HEK293 (cell line): ENCODE measurements around the gene EIF5A2.

Experiments
- CTCF ChIA-PET: fragments of 350-600 bp; formaldehyde crosslinking; extraction: SDS; loops from one replicate; lab custom pipeline; 2021; ENCODE audit warnings: antibody characterized with exemption; lab: Yijun Ruan, JAX
- POLR2A ChIA-PET: fragments of 300-600 bp; formaldehyde crosslinking; extraction: SDS; loops from one replicate; lab custom pipeline; 2020; ENCODE audit warnings: antibody characterized with exemption, inconsistent platforms; lab: Yijun Ruan, JAX
- H3K27ac ChIP-seq: fragments of 200-500 bp; sonication (Bioruptor generic); 2 replicates; pipeline ENCODE4 v1.5.1; 2014; ENCODE audit warnings: low read depth, low read length, control low read depth, inconsistent platforms; ENCODE audit errors: extremely low read depth
- H3K36me3 ChIP-seq, 2 experiments: fragments of 200-500 bp in 1 of 2; sonication (Bioruptor generic) in 1 of 2; 1 replicate in 1 of 2; 2 replicates in 1 of 2; pipeline ENCODE4 v1.5.1; 2014 to 2017; ENCODE audit warnings: inconsistent platforms in 2 of 2, low read length in 2 of 2; ENCODE audit not compliant: control insufficient read depth in 2 of 2, insufficient read depth in 1 of 2
- H3K4me1 ChIP-seq: fragments of 200-500 bp; sonication (Bioruptor generic); 2 replicates; pipeline ENCODE4 v1.5.1; 2014; ENCODE audit warnings: mild to moderate bottlenecking, low read length, inconsistent platforms; ENCODE audit not compliant: control insufficient read depth, insufficient read depth
- H3K4me3 ChIP-seq: 2 replicates; pipeline ENCODE4 v1.5.1; 2011; ENCODE audit warnings: low read depth, mild to moderate bottlenecking, control low read depth, low read length, moderate library complexity
- H3K9me3 ChIP-seq: fragments of 200-500 bp; sonication (Bioruptor generic); 2 replicates; pipeline ENCODE4 v1.5.1; 2014; ENCODE audit warnings: low read depth, low read length, inconsistent platforms; ENCODE audit not compliant: control insufficient read depth, insufficient read depth
- GLIS2 ChIP-seq: fragments of 450-650 bp; formaldehyde crosslinking; IDR thresholded peaks from 2 replicates; pipeline ENCODE4 v1.5.1; 2016; ENCODE audit warnings: missing biosample characterization, missing genetic modification characterization
- PRDM1 ChIP-seq: fragments of 450-650 bp; formaldehyde crosslinking; IDR thresholded peaks from 2 replicates; pipeline ENCODE4; 2016; ENCODE audit warnings: missing biosample characterization, missing genetic modification characterization
- RBAK ChIP-seq: fragments of 450-650 bp; formaldehyde crosslinking; IDR thresholded peaks from 2 replicates; pipeline ENCODE4 v1.5.1; 2016; ENCODE audit warnings: missing biosample characterization, missing genetic modification characterization
- REST ChIP-seq: fragments of 450-650 bp; formaldehyde crosslinking; IDR thresholded peaks from 2 replicates; pipeline ENCODE4 v1.5.1; 2016; ENCODE audit warnings: missing biosample characterization, missing genetic modification characterization
- ZFP3 ChIP-seq: fragments of 450-650 bp; formaldehyde crosslinking; IDR thresholded peaks from 2 replicates; pipeline ENCODE4 v1.5.1; 2016; ENCODE audit warnings: low read depth, missing biosample characterization, missing genetic modification characterization
- ZNF121 ChIP-seq: fragments of 450-650 bp; formaldehyde crosslinking; IDR thresholded peaks from 2 replicates; pipeline ENCODE4 v1.5.1; 2016; ENCODE audit warnings: missing biosample characterization, missing genetic modification characterization
- ZNF175 ChIP-seq: fragments of 450-650 bp; formaldehyde crosslinking; IDR thresholded peaks from 2 replicates; pipeline ENCODE4 v1.5.1; 2016; ENCODE audit warnings: missing biosample characterization, missing genetic modification characterization
- ZNF211 ChIP-seq: fragments of 450-650 bp; formaldehyde crosslinking; IDR thresholded peaks from 2 replicates; pipeline ENCODE4 v1.5.1; 2016; ENCODE audit warnings: low read depth, missing biosample characterization, missing genetic modification characterization
- ZNF341 ChIP-seq: fragments of 450-650 bp; formaldehyde crosslinking; IDR thresholded peaks from 2 replicates; pipeline ENCODE4; 2016; ENCODE audit warnings: low read depth, missing biosample characterization, missing genetic modification characterization
- ZNF510 ChIP-seq: fragments of 450-650 bp; formaldehyde crosslinking; IDR thresholded peaks from 2 replicates; pipeline ENCODE4 v1.5.1; 2018; ENCODE audit warnings: mild to moderate bottlenecking, missing genetic modification characterization, missing biosample characterization; ENCODE audit not compliant: insufficient replicate concordance
- ZNF514 ChIP-seq: fragments of 450-650 bp; formaldehyde crosslinking; IDR thresholded peaks from 2 replicates; pipeline ENCODE4 v1.5.1; 2016; ENCODE audit warnings: missing biosample characterization, missing genetic modification characterization
- ZNF549 ChIP-seq: fragments of 450-650 bp; IDR thresholded peaks from 2 replicates; pipeline ENCODE4 v1.5.1; 2018; ENCODE audit warnings: missing biosample characterization, missing genetic modification characterization, mild to moderate bottlenecking, inconsistent platforms, moderate library complexity
- ZNF560 ChIP-seq: fragments of 450-650 bp; formaldehyde crosslinking; IDR thresholded peaks from 2 replicates; pipeline ENCODE4 v1.5.1; 2017; ENCODE audit warnings: missing biosample characterization, missing genetic modification characterization, borderline replicate concordance
- ZNF596 ChIP-seq: fragments of 450-650 bp; IDR thresholded peaks from 2 replicates; pipeline ENCODE4 v1.5.0; 2018; ENCODE audit warnings: missing biosample characterization, mild to moderate bottlenecking, missing genetic modification characterization, moderate library complexity
- ZNF600 ChIP-seq: fragments of 450-650 bp; formaldehyde crosslinking; IDR thresholded peaks from 2 replicates; pipeline ENCODE4 v1.5.1; 2016; ENCODE audit warnings: missing biosample characterization, missing genetic modification characterization
- ZNF629 ChIP-seq: fragments of 450-650 bp; formaldehyde crosslinking; IDR thresholded peaks from 2 replicates; pipeline ENCODE4 v1.5.1; 2017; ENCODE audit warnings: missing biosample characterization, missing genetic modification characterization
- TF ChIP-seq, protein P1 (sequence below): sonication (generic); formaldehyde crosslinking; IDR thresholded peaks from 2 replicates; pipeline ENCODE4 v1.8.1; 2022; ENCODE audit warnings: mild to moderate bottlenecking, moderate library complexity, missing genetic modification reagents
- TF ChIP-seq, protein P2 (sequence below): fragments of 450-650 bp; formaldehyde crosslinking; IDR thresholded peaks from 2 replicates; pipeline ENCODE4 v1.5.1; 2016; ENCODE audit warnings: missing biosample characterization, missing genetic modification characterization

Gene EIF5A2

DNA sequence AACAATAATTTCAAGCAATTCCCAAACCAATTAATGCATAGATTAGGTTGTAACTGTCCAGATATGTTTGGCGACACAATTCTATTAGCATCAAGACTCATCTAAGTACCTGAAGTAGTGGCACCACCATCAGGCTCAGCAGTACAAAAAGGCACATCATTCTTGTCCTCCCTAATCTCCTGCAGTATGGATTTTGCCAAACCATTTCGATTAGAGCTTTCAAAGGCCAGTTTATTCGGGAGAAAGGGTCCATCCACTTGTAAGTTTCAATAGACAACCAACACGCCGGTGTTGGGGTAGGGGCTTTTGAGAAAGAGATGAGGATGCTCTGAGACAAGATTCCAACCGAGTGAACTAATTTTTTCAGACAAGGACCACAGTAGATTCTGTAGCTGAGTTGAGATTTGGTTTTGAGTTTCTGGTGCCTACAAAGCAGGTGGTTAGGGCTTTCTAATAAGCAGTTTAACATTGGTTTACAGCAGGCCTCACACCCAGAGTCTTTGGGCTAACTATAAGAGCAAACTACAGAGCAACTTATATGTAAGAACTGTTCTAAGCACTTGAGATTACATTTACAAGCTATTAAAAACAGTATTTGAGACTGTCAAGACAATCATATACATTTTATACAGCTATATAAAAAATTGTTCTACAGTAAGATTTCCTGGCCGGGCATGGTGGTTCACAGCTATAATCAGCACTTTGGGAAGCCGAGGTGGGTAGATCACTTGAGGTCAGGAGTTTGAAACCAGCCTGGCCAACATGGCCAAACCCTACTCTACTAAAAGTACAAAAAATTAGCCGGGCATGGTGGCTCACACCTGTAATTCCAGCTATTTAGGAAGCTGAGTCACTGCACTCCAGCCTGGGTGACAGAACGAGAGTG is 43.0 kb downstream of the EIF5A2 start:
- ChIA-PET CTCF (interaction anchor here (0.7 to 1.8 kb wide), 2 partner anchors 17 to 96 kb away, joined by 3 to 5 read pairs; no protein-coding TSS in a partner anchor), POLR2A (no interaction called here)
- H3K4me1 ChIP-seq = no peaks in the 10 kb centered on the region
- no peak overlapping the region for H3K27ac ChIP-seq
- no peak for TF ChIP-seq RBAK (tag by site-specific recombination)
- TF ChIP-seq ZNF175 (tag by site-specific recombination) = no peak
- TF ChIP-seq ZNF629 (tag by site-specific recombination) = no peak
- TF ChIP-seq, protein P1, sequence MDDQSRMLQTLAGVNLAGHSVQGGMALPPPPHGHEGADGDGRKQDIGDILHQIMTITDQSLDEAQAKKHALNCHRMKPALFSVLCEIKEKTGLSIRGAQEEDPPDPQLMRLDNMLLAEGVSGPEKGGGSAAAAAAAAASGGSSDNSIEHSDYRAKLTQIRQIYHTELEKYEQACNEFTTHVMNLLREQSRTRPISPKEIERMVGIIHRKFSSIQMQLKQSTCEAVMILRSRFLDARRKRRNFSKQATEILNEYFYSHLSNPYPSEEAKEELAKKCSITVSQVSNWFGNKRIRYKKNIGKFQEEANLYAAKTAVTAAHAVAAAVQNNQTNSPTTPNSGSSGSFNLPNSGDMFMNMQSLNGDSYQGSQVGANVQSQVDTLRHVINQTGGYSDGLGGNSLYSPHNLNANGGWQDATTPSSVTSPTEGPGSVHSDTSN = no peak
- TF ChIP-seq ZNF510 (tag by site-specific recombination) = no peak
- no peak for TF ChIP-seq ZNF514
- TF ChIP-seq ZNF549 = no peak
- no peak for TF ChIP-seq ZFP3 (tag by site-specific recombination)
- no peaks in the 10 kb centered on the region for H3K9me3 ChIP-seq
- no peak overlapping the region for H3K4me3 ChIP-seq
- H3K36me3 ChIP-seq = peaks cover 0 to 43% of the 10 kb centered on the region in 2 experiments; a peak in 2 of 3 replicates

DNA sequence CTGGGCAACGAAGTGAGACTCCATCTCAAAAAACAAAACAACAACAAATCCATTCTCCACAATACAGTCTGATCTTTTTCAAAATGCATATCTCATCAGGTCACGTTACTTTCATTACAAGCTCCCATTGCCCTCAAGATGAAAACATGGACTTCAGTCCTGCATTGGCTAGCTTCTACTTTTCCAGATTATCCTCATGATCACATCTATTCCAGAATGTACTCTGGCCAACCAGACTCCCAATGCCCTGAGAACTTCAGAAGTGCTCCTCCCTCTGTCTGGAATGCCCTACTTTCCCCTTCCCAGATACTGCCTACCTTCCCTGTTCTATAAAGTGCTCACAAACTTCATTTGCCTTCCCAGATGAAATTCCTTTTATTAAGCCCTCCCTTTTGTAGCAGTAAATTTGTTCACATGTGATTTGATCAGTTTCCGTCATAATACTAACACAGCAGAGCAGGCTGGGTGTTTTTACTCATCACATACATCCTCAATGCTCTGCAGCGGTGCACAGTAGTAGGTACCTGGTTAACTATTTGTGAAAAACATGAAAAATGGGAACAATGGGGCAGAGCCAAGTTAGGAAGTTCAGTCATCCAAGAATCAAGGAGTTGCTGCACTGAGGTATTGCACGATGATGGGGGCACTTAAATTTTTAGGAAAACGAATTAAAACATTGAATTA is 43.8 kb downstream of the EIF5A2 start:
- Histone ChIP-seq H3K9me3 (no peaks in the 10 kb centered on the region), H3K27ac (no peak overlapping the region), H3K36me3 (peaks cover 0 to 43% of the 10 kb centered on the region in 2 experiments; a peak in 2 of 3 replicates), H3K4me1 (no peaks in the 10 kb centered on the region), H3K4me3 (no peak overlapping the region)
- TF ChIP-seq REST (tag by site-specific recombination) (no peak), PRDM1 (peak; percentile 9; the same call in 1 of the 2 replicates), ZNF341 (tag by site-specific recombination) (0 out of 2 replicates have a peak, but pooled peaks have one; percentile 13), ZNF121 (tag by site-specific recombination) (0 out of 2 replicates have a peak, but pooled peaks have one; percentile 13), ZNF600 (tag by site-specific recombination) (0 out of 2 replicates have a peak, but pooled peaks have one; percentile 34)
- POLR2A ChIA-PET = interaction anchor here (1.0 kb wide), 1 partner anchor 11 kb away, joined by 3 read pairs; no protein-coding TSS in a partner anchor
- CTCF ChIA-PET = interaction anchor here (1.8 kb wide), 1 partner anchor 16 kb away, joined by 5 read pairs; no protein-coding TSS in a partner anchor

GRCh38 chr3:170863816-170864215 is 44.6 kb downstream of the EIF5A2 start:
- ChIA-PET CTCF (no interaction called here), POLR2A (interaction anchor here (1.0 kb wide), 1 partner anchor 10 kb away, joined by 3 read pairs; no protein-coding TSS in a partner anchor)
- Histone ChIP-seq H3K4me3 (no peak overlapping the region), H3K36me3 (peaks cover 0 to 43% of the 10 kb centered on the region in 2 experiments; a peak in 2 of 3 replicates), H3K9me3 (no peaks in the 10 kb centered on the region), H3K27ac (no peak overlapping the region), H3K4me1 (no peaks in the 10 kb centered on the region)
- TF ChIP-seq ZNF211 = no peak
- TF ChIP-seq ZNF560 = no peak
- no peak for TF ChIP-seq GLIS2 (tag by site-specific recombination)
- TF ChIP-seq, protein P2, sequence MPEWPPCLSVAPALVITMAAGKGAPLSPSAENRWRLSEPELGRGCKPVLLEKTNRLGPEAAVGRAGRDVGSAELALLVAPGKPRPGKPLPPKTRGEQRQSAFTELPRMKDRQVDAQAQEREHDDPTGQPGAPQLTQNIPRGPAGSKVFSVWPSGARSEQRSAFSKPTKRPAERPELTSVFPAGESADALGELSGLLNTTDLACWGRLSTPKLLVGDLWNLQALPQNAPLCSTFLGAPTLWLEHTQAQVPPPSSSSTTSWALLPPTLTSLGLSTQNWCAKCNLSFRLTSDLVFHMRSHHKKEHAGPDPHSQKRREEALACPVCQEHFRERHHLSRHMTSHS = no peak
- no peak for TF ChIP-seq ZNF596 (tag by site-specific recombination)
